ENCODE measurements around the gene TBX4. TPM values are rescaled to one million over a fixed set of nuclear protein-coding genes. Genes with fewer than 3 reads are reported as not detected.

The TBX4 gene
- total RNA-seq, 2 donors from 2014 or later: not detected

GRCh38 chr17:61469474-61469873 is 17.3 kb downstream of the TBX4 start:
- H3K27ac Mint-ChIP-seq: no peak overlapping the region
- Histone ChIP-seq H3K36me3 (ENCODE audit: control insufficient read depth, insufficient read depth, low read length) (no peaks in the 10 kb centered on the region), H3K9ac (ENCODE audit: extremely low read depth, low read length, poor library complexity, severe bottlenecking) (no peak overlapping the region), H3K27ac (ENCODE audit: low read depth, low read length) (no peak overlapping the region), H3K4me3 (ENCODE audit: low read length) (no peak overlapping the region), H3K4me1 (ENCODE audit: control insufficient read depth, insufficient read depth, low read length) (peaks cover 4% of the 10 kb centered on the region), H3K27me3 (ENCODE audit: control insufficient read depth, insufficient read depth, low read length, poor library complexity, severe bottlenecking) (peaks cover 47% of the 10 kb centered on the region), H3K9me3 (ENCODE audit: control insufficient read depth, low read length) (no peaks in the 10 kb centered on the region)
- peaks cover 43% of the 10 kb centered on the region for H3K27me3 Mint-ChIP-seq (ENCODE audit: insufficient read depth)
- H3K4me1 Mint-ChIP-seq: peaks cover 11% of the 10 kb centered on the region
- 91 to 93% methylated on average over 4 to 6 of the region's 6 CpGs for WGBS, 2 experiments (ENCODE audit: insufficient coverage in 1 of 2, insufficient read length in 1 of 2)
- no peak for TF ChIP-seq CTCF (conservative IDR thresholded peaks at IDR 0.05)
- no peak overlapping the region for H3K4me3 Mint-ChIP-seq
- DNase-seq: no peak
- no peaks in the 10 kb centered on the region for H3K9me3 Mint-ChIP-seq
- H3K36me3 Mint-ChIP-seq (ENCODE audit: low read depth): no peaks in the 10 kb centered on the region

GRCh38 chr17:61469949-61470348 is 17.7 kb downstream of the TBX4 start:
- Histone ChIP-seq H3K9ac (ENCODE audit: extremely low read depth, low read length, poor library complexity, severe bottlenecking) (no peak overlapping the region), H3K27me3 (ENCODE audit: control insufficient read depth, insufficient read depth, low read length, poor library complexity, severe bottlenecking) (peaks cover 42% of the 10 kb centered on the region), H3K9me3 (ENCODE audit: control insufficient read depth, low read length) (no peaks in the 10 kb centered on the region), H3K27ac (ENCODE audit: low read depth, low read length) (no peak overlapping the region), H3K4me1 (ENCODE audit: control insufficient read depth, insufficient read depth, low read length) (peaks cover 4% of the 10 kb centered on the region), H3K4me3 (ENCODE audit: low read length) (no peak overlapping the region), H3K36me3 (ENCODE audit: control insufficient read depth, insufficient read depth, low read length) (no peaks in the 10 kb centered on the region)
- DNase-seq: no peak
- H3K4me1 Mint-ChIP-seq: peaks cover 11% of the 10 kb centered on the region
- WGBS, 2 experiments (ENCODE audit: insufficient coverage in 1 of 2, insufficient read length in 1 of 2): 89 to 100% methylated on average over 4 to 5 of the region's 5 CpGs
- H3K27ac Mint-ChIP-seq: no peak overlapping the region
- H3K9me3 Mint-ChIP-seq: no peaks in the 10 kb centered on the region
- H3K4me3 Mint-ChIP-seq: no peak overlapping the region
- peaks cover 38% of the 10 kb centered on the region for H3K27me3 Mint-ChIP-seq (ENCODE audit: insufficient read depth)
- TF ChIP-seq CTCF (conservative IDR thresholded peaks at IDR 0.05): no peak
- H3K36me3 Mint-ChIP-seq (ENCODE audit: low read depth): no peaks in the 10 kb centered on the region

- Histone ChIP-seq H3K27me3 (ENCODE audit: control insufficient read depth, insufficient read depth, low read length, poor library complexity, severe bottlenecking) (peaks cover 40% of the 10 kb centered on the region), H3K9ac (ENCODE audit: extremely low read depth, low read length, poor library complexity, severe bottlenecking) (no peak overlapping the region), H3K27ac (ENCODE audit: low read depth, low read length) (no peak overlapping the region), H3K4me3 (ENCODE audit: low read length) (no peak overlapping the region), H3K9me3 (ENCODE audit: control insufficient read depth, low read length) (no peaks in the 10 kb centered on the region), H3K4me1 (ENCODE audit: control insufficient read depth, insufficient read depth, low read length) (peaks cover 4% of the 10 kb centered on the region), H3K36me3 (ENCODE audit: control insufficient read depth, insufficient read depth, low read length) (no peaks in the 10 kb centered on the region)
- Mint-ChIP-seq H3K36me3 (ENCODE audit: low read depth) (no peaks in the 10 kb centered on the region), H3K9me3 (no peaks in the 10 kb centered on the region), H3K4me3 (no peak overlapping the region), H3K27ac (no peak overlapping the region), H3K4me1 (peaks cover 11% of the 10 kb centered on the region), H3K27me3 (ENCODE audit: insufficient read depth) (peaks cover 37% of the 10 kb centered on the region)
- peak; percentile 58 for TF ChIP-seq CTCF (conservative IDR thresholded peaks at IDR 0.05)
- 83 to 88% methylated on average over 1 to 11 of the region's 11 CpGs for WGBS, 2 experiments (ENCODE audit: insufficient coverage in 1 of 2, insufficient read length in 1 of 2)
- peak; percentile 79 for DNase-seq
These were observed 18.4 kb downstream of the TBX4 start for GRCh38 chr17:61470530-61471136.

All from endodermal cell (in vitro differentiated cells).